IMR-90 (cell line): Measurements from ENCODE around the gene HMGA1. TPM values are rescaled to one million over a fixed set of nuclear protein-coding genes. Genes with fewer than 3 reads are reported as not detected.

Experiments
- ATAC-seq: fragments of 200-7000 bp; cut with Tn5 transposase; 2 replicates; pipeline ENCODE4 v1.9.1; 2020; ENCODE audit warnings: low read depth, mild to moderate bottlenecking, moderate library complexity
- BruUV-seq: library from RNA; stranded (reverse); fragments of 400-500 nt; replicated peaks from 2 replicates; lab custom pipeline; 2021; lab: Mats Ljungman, UMichigan
- CTCF ChIA-PET: fragments of 300-600 bp; formaldehyde crosslinking; extraction: SDS; loops from one replicate; lab custom pipeline; 2021; ENCODE audit warnings: antibody characterized with exemption; lab: Yijun Ruan, JAX
- POLR2A ChIA-PET: fragments of 300-600 bp; sonication (Branson Sonifier 250); formaldehyde crosslinking; loops from one replicate; lab custom pipeline; 2022; ENCODE audit warnings: antibody characterized with exemption; ENCODE audit not compliant: unreplicated experiment; lab: Charles Lee
- DNase-seq: peaks from one replicate; pipeline ENCODE4 v3.0.0; 2013
- H2AFZ ChIP-seq: replicated peaks from 2 replicates; pipeline ENCODE3; 2013; ENCODE audit warnings: low read length, mild to moderate bottlenecking; ENCODE audit not compliant: poor library complexity
- H2AK5ac ChIP-seq: 2 replicates; pipeline ENCODE4 v1.6.1; 2013; ENCODE audit warnings: low read depth, low read length, inconsistent platforms
- H2AK9ac ChIP-seq: replicated peaks from 2 replicates; pipeline ENCODE3; 2013; ENCODE audit warnings: mild to moderate bottlenecking, low read depth, low read length, moderate library complexity; ENCODE audit not compliant: poor library complexity
- H2BK120ac ChIP-seq: 2 replicates; pipeline ENCODE4 v1.6.1; 2013; ENCODE audit warnings: low read depth, low read length, inconsistent platforms
- H2BK15ac ChIP-seq: 3 replicates; pipeline ENCODE4 v1.6.1; 2013; ENCODE audit warnings: low read depth, low read length, inconsistent platforms
- H2BK20ac ChIP-seq: 2 replicates; pipeline ENCODE4 v1.6.1; 2013; ENCODE audit warnings: low read depth, mild to moderate bottlenecking, inconsistent platforms, low read length, moderate library complexity
- H2BK5ac ChIP-seq: 2 replicates; pipeline ENCODE4 v1.6.1; 2013; ENCODE audit warnings: mild to moderate bottlenecking, low read depth, low read length, inconsistent platforms; ENCODE audit not compliant: poor library complexity, severe bottlenecking
- H3K14ac ChIP-seq: replicated peaks from 2 replicates; pipeline ENCODE4 v1.6.1; 2013; ENCODE audit warnings: low read depth, low read length, inconsistent platforms
- H3K18ac ChIP-seq: 2 replicates; pipeline ENCODE4 v1.6.1; 2013; ENCODE audit warnings: low read depth, low read length, control low read depth
- H3K23ac ChIP-seq: 2 replicates; pipeline ENCODE4 v1.6.1; 2013; ENCODE audit warnings: low read depth, low read length, inconsistent platforms
- H3K27ac ChIP-seq: 2 replicates; pipeline ENCODE4 v1.5.1; 2013; ENCODE audit warnings: mild to moderate bottlenecking, control low read depth, low read length; ENCODE audit not compliant: insufficient read depth
- H3K27me3 ChIP-seq: 2 replicates; pipeline ENCODE4 v1.6.1; 2013; ENCODE audit warnings: low read length; ENCODE audit not compliant: control insufficient read depth, insufficient read depth
- H3K36me3 ChIP-seq: 2 replicates; pipeline ENCODE4 v1.6.1; 2013; ENCODE audit warnings: low read length, mixed read lengths; ENCODE audit not compliant: control insufficient read depth, insufficient read depth
- H3K4ac ChIP-seq: 2 replicates; pipeline ENCODE4 v1.6.1; 2013; ENCODE audit warnings: low read depth, low read length, inconsistent platforms
- H3K4me1 ChIP-seq: 2 replicates; pipeline ENCODE4 v1.6.1; 2013; ENCODE audit warnings: low read length, mixed read lengths; ENCODE audit not compliant: control insufficient read depth, insufficient read depth
- H3K4me2 ChIP-seq: 2 replicates; pipeline ENCODE4 v1.6.1; 2013; ENCODE audit warnings: low read depth, mild to moderate bottlenecking, control low read depth, low read length, moderate library complexity
- H3K4me3 ChIP-seq: 2 replicates; pipeline ENCODE4 v1.5.1; 2013; ENCODE audit warnings: low read depth, mild to moderate bottlenecking, control low read depth, low read length, moderate library complexity; ENCODE audit not compliant: insufficient read depth
- H3K56ac ChIP-seq: 2 replicates; pipeline ENCODE4 v1.6.1; 2013; ENCODE audit warnings: low read length, inconsistent platforms; ENCODE audit not compliant: insufficient read depth; ENCODE audit errors: extremely low read depth
- H3K79me1 ChIP-seq, 2 experiments: 2 replicates each; pipeline ENCODE4 v1.6.1; 2013; ENCODE audit warnings: low read length in 2 of 2, inconsistent platforms in 1 of 2, low read depth in 1 of 2
- H3K9ac ChIP-seq: 2 replicates; pipeline ENCODE4 v1.6.1; 2013; ENCODE audit warnings: low read depth, low read length, control low read depth
- H3K9me1 ChIP-seq: 2 replicates; pipeline ENCODE4 v1.6.1; 2013; ENCODE audit warnings: low read length, inconsistent platforms; ENCODE audit not compliant: insufficient read depth
- H3K9me3 ChIP-seq: 2 replicates; pipeline ENCODE4 v1.6.1; 2013; ENCODE audit warnings: low read length; ENCODE audit not compliant: control insufficient read depth, insufficient read depth
- H4K20me1 ChIP-seq: 2 replicates; pipeline ENCODE4 v1.6.1; 2013; ENCODE audit warnings: low read length, inconsistent platforms; ENCODE audit not compliant: insufficient read depth
- H4K5ac ChIP-seq: 2 replicates; pipeline ENCODE4 v1.6.1; 2013; ENCODE audit warnings: mild to moderate bottlenecking, low read depth, low read length, control low read depth
- H4K8ac ChIP-seq, 2 experiments: 2 replicates each; pipeline ENCODE4 v1.6.1; 2013; ENCODE audit warnings: low read depth in 2 of 2, low read length in 2 of 2, control low read depth in 1 of 2, inconsistent platforms in 1 of 2
- H4K91ac ChIP-seq: 2 replicates; pipeline ENCODE4 v1.6.1; 2013; ENCODE audit warnings: low read depth, low read length, inconsistent platforms; ENCODE audit not compliant: insufficient read depth
- BHLHE40 ChIP-seq: fragments of 150-350 bp; IDR thresholded peaks from 2 replicates; pipeline ENCODE4 v1.6.1; 2016; ENCODE audit warnings: mild to moderate bottlenecking, low read depth, low read length
- CEBPB ChIP-seq: IDR thresholded peaks from 2 replicates; pipeline ENCODE4 v1.6.1; 2012; ENCODE audit warnings: low read depth, low read length, improper control_type of control experiment
- ELK1 ChIP-seq: fragments of 150-350 bp; IDR thresholded peaks from 2 replicates; pipeline ENCODE4 v1.6.1; 2016; ENCODE audit warnings: low read depth, mild to moderate bottlenecking, low read length, moderate library complexity, borderline replicate concordance
- FOS ChIP-seq: fragments of 150-350 bp; IDR thresholded peaks from 2 replicates; pipeline ENCODE4 v1.6.1; 2016; ENCODE audit warnings: low read depth, low read length
- MXI1 ChIP-seq: IDR thresholded peaks from 2 replicates; pipeline ENCODE4 v1.6.1; 2012; ENCODE audit warnings: low read depth, mild to moderate bottlenecking, low read length, moderate library complexity, borderline replicate concordance
- WGBS, 2 experiments: methylation state at CpG; one replicate each; pipeline versions ENCODE4 v1.1.5 to v1.1.7; 2013; ENCODE audit warnings: missing lambda C conversion rate in 2 of 2; ENCODE audit not compliant: insufficient read length in 1 of 2; ENCODE audit errors: extremely low coverage in 2 of 2; 5-methylcytosine and 5-hydroxymethylcytosine counted together
- dilution Hi-C: fragments of 300-500 bp; cut with HindIII; formaldehyde crosslinking; loops from one replicate; pipeline ENCODE4 v1.14.3; 2018; ENCODE audit warnings: low sequenced_read_pairs; ENCODE audit not compliant: unreplicated experiment
- in situ Hi-C: fragments of 300-500 bp; cut with MboI; formaldehyde crosslinking; loops from 3 replicates; pipeline ENCODE4 v1.14.3; 2019; ENCODE audit warnings: low sequenced_read_pairs, inconsistent platforms, mixed read lengths
- intact Hi-C: fragments of 100-400 bp; cut with micrococcal nuclease; formaldehyde crosslinking; loops from 2 replicates; pipeline ENCODE4 v1.10.0; 2022
- polyA plus RNA-seq, 3 experiments: library from polyadenylated mRNA; depleted of rRNA; stranded (reverse); fragments of >200 nt; gene quantifications; 2 replicates each; pipeline ENCODE4 v1.2.3, GENCODE V29; 2012; ENCODE audit warnings: low replicate concordance in 1 of 3
- total RNA-seq: library from RNA; depleted of rRNA; stranded (reverse); fragments of >200 nt; gene quantifications from 2 replicates; pipeline ENCODE4 v1.2.3, GENCODE V29; 2012
- TF ChIP-seq, protein P1 (sequence below): fragments of 150-350 bp; IDR thresholded peaks from 2 replicates; pipeline ENCODE4 v1.6.1; 2017; ENCODE audit warnings: mild to moderate bottlenecking, antibody characterized with exemption, low read length, low read depth

Gene HMGA1
- total and polyA plus RNA-seq, 2 of the 4 experiments (the other 2 are of a cell fraction): 101 to 589 TPM

GRCh38 chr6:34278833-34279232 lies 42.2 kb downstream of the HMGA1 start:
- H3K23ac ChIP-seq: no peak overlapping the region
- peaks cover 10% of the 10 kb centered on the region; the same call in 1 of the 2 replicates for H3K9me1 ChIP-seq
- CTCF ChIA-PET: interaction anchor here (0.6 kb wide), 1 partner anchor 109 kb away, joined by 4 read pairs; no protein-coding TSS in a partner anchor
- POLR2A ChIA-PET: no interaction called here
- dilution Hi-C loops (no loop called here), in situ Hi-C loops (no loop called here), intact Hi-C loops (no loop called here)
- TF ChIP-seq, protein P1, sequence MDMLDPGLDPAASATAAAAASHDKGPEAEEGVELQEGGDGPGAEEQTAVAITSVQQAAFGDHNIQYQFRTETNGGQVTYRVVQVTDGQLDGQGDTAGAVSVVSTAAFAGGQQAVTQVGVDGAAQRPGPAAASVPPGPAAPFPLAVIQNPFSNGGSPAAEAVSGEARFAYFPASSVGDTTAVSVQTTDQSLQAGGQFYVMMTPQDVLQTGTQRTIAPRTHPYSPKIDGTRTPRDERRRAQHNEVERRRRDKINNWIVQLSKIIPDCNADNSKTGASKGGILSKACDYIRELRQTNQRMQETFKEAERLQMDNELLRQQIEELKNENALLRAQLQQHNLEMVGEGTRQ: no peak
- TF ChIP-seq BHLHE40 (no peak), MXI1 (no peak), ELK1 (no peak), FOS (no peak), CEBPB (no peak)
- H3K4me2 ChIP-seq: no peak overlapping the region
- no peak overlapping the region for H3K9ac ChIP-seq
- DNase-seq: no peak
- H3K4me1 ChIP-seq: peaks cover 2% of the 10 kb centered on the region; the same call in 1 of the 2 replicates
- no peak overlapping the region for H3K27ac ChIP-seq
- no peak overlapping the region for H4K5ac ChIP-seq
- ATAC-seq: no peak
- H2BK5ac ChIP-seq: no peak overlapping the region
- no peak overlapping the region for H2AFZ ChIP-seq
- H4K8ac ChIP-seq: no peak overlapping the region
- no peak overlapping the region for H4K91ac ChIP-seq
- no peak overlapping the region for H2BK15ac ChIP-seq
- no peak overlapping the region for H3K4ac ChIP-seq
- H2BK20ac ChIP-seq: no peak overlapping the region
- no peak overlapping the region for H3K18ac ChIP-seq
- no peak overlapping the region for H2BK120ac ChIP-seq
- no peak overlapping the region for H3K56ac ChIP-seq
- no peaks in the 10 kb centered on the region for H4K20me1 ChIP-seq
- no peaks in the 10 kb centered on the region for H3K27me3 ChIP-seq
- no peak overlapping the region for H3K14ac ChIP-seq
- H3K36me3 ChIP-seq: peaks cover 6% of the 10 kb centered on the region; the same call in 1 of the 2 replicates
- no peak overlapping the region for H2AK5ac ChIP-seq
- 84% methylated on average over 4 of the region's 5 CpGs; no CpG with 5 or more reads in 1 of the 2 experiments for WGBS, 2 experiments
- H3K4me3 ChIP-seq: no peak overlapping the region
- no peaks in the 10 kb centered on the region for H3K9me3 ChIP-seq
- no TSS peak for BruUV-seq
- no peaks in the 10 kb centered on the region for H3K79me1 ChIP-seq
- no peak overlapping the region for H2AK9ac ChIP-seq
